ENCODE results near the gene OR8K3.

- TF ChIP-seq CTCF (IDR thresholded peaks at IDR 0.05; ENCODE audit: low read depth, low read length) (no peak), POLR2A (IDR thresholded peaks at IDR 0.05; ENCODE audit: extremely low read depth, insufficient read length) (no peak)
These were observed 18.0 kb upstream of the OR8K3 start for GRCh38 chr11:56296898-56297297.
